Right ventricle myocardium superior (tissue), 1 donor: ENCODE results near the gene DOCK10. TPM values are rescaled to one million over a fixed set of nuclear protein-coding genes. Genes with fewer than 3 reads are reported as not detected.

ENCODE experiments used
- ATAC-seq: fragments of 200-7000 bp; cut with Tn5 transposase; one replicate; pipeline ENCODE4 v1.9.1; 2020; ENCODE audit warnings: mild to moderate bottlenecking; ENCODE audit not compliant: poor library complexity
- DNase-seq: peaks from one replicate; pipeline ENCODE4 v3.0.0-alpha.2; 2020
- intact Hi-C: fragments of 100-400 bp; cut with DNase I; formaldehyde crosslinking; loops from one replicate; pipeline ENCODE4 v1.11.2; 2022
- total RNA-seq: library from RNA; stranded (reverse); fragmentation: NEBNext Ultra II Directional; extraction: Animal tissue kit (Norgen Biotek cat#: 25700); gene quantifications from one replicate; pipeline ENCODE4 v1.2.1, GENCODE V29; 2021
- donor health status: DM: no; HTN: yes; CAD: no; lungs with severe emphysema.

The DOCK10 gene
- total RNA-seq, 1 donor from 2014 or later: 2.2 TPM

DNA sequence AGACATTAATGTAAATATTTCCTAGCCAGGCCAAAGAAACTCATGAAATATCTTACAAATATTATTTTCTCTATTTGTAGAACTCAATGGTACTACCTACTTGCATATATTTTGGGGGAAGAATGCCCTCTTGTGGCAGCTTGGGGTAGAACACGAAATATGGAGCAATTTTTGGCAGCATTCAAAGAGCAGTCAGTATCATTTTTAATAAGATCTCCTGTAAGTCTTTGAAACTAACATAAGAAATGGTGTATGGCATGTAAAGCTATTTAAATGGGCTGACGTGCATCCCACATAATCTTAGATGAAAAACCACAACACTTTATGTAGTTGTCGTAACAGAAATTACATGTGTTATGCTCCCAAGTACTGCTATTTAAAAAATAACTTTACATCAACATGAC, 263.8 kb downstream of the DOCK10 start:
- intact Hi-C loops: loop anchor here (5.0 to 10.0 kb wide), 2 partner anchors 124 to 421 kb away; no protein-coding TSS in a partner anchor
- ATAC-seq: no peak
- DNase-seq: no peak

GRCh38 chr2:224777559-224777930, 264.7 kb downstream of the DOCK10 start:
- intact Hi-C loops: loop anchor here (5.0 to 10.0 kb wide), 2 partner anchors 123 to 420 kb away; no protein-coding TSS in a partner anchor
- DNase-seq: no peak
- no peak for ATAC-seq

DNA sequence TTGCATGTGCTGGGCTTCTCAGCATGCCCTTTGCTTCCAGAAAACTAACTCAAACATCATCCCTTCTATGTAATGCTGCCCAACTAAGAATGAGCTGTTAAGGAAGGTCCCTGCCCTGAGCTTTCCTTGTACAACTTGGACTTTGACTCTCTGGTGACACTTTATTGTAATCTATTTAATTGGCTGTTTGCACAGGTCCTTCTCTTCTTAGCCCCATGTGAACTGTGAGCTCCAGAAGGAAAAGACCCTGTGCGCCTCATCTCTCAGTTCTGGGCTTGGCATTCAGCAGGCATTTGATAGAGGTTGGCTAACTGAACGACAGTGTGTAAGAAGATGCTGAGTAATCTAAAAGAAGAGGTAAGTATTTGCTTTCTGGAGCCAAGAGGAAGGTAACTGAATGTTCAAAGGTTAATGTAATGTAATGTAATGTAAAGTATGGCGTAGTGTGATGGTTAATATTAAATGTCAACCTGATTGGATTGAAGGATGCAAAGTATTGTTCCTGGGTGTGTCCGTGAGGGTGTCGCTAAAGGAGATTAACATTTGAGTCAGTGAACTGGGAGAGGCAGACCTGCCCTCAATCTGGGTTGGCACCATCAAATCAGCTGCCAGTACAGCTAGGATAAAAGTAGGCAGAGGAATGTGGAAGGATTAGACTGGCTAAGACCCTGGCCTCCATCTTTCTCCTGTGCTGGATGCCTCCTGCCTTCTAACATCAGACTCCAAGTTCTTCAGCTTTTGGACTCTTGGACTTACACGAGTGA, 265.3 kb downstream of the DOCK10 start:
- no peak for DNase-seq
- intact Hi-C loops: loop anchor here (5.0 to 10.0 kb wide), 2 partner anchors 122 to 420 kb away; no protein-coding TSS in a partner anchor
- no peak for ATAC-seq

- ATAC-seq (no peak), DNase-seq (no peak)
- intact Hi-C loops: loop anchor here (5.0 to 10.0 kb wide), 2 partner anchors 121 to 418 kb away; no protein-coding TSS in a partner anchor
Measured at GRCh38 chr2:224775647-224776046, 266.6 kb downstream of the DOCK10 start.

DNA sequence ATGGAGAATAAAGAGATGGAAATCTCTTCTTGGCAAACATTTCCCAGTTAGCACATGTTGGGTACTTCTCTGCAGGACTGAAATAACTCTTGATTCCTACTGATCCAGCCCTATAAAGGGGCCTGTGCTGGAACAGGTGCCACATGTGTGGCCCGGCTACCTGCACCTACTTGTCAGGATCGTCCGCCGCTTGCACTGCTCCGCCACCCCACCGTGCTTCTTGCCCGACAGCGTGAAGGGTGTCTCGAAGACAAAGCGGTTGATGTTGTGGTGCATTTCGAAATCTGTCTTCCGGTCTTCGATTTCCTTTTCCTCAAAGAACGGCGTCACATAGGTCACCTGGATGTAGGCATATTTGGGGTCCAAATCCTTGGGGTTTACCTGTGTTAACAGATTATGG, 267.5 kb downstream of the DOCK10 start:
- DNase-seq (no peak), ATAC-seq (no peak)
- intact Hi-C loops: loop anchor here (5.0 to 10.0 kb wide), 2 partner anchors 120 to 417 kb away; no protein-coding TSS in a partner anchor

GRCh38 chr2:224772494-224772893, 269.8 kb downstream of the DOCK10 start:
- DNase-seq (no peak), ATAC-seq (no peak)
- intact Hi-C loops: loop anchor here (10.0 kb wide), 1 partner anchor 118 kb away; no protein-coding TSS in a partner anchor

GRCh38 chr2:224769489-224769888, 272.8 kb downstream of the DOCK10 start:
- intact Hi-C loops: no loop called here
- no peak for DNase-seq
- no peak for ATAC-seq

DNA sequence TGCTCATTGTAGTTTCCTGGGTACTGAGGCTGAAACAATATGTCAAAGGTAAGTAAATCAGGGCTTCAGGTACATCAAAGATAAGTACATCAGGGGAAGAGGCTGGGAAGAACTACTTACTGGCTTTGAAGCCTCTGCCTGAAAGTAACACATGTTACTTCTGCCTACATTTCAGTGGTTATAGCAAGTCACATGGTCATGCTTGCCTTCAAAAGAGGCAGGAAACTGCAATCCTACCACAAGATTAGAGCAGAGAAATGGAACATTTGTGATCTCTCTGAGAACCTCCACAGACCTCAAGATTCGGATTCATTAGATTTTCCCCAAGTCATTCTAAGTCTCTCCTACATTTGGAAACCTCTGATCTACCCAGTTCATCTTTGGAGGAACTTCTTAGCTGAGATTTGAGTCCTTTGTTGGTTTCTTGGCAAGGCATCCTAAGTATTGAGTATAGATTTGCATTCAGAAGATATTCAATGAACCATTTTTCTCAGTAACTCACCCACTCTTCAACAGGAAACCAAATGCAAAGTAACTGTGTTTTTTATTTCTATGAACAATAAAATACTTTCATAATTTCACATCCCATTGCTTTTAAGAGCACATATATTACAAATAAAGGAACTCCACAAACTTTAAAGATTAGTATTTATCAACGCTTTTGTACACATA, 277.6 kb downstream of the DOCK10 start:
- no peak for ATAC-seq
- intact Hi-C loops: no loop called here
- no peak for DNase-seq

GRCh38 chr2:224757934-224758548, 284.2 kb downstream of the DOCK10 start:
- DNase-seq (no peak), ATAC-seq (no peak)
- intact Hi-C loops: no loop called here

GRCh38 chr2:224753743-224754540, 288.3 kb downstream of the DOCK10 start:
- DNase-seq (no peak), ATAC-seq (peak; percentile 83)
- intact Hi-C loops: no loop called here

GRCh38 chr2:224751996-224752698, 290.1 kb downstream of the DOCK10 start:
- no peak for DNase-seq
- no peak for ATAC-seq
- intact Hi-C loops: no loop called here

DNA sequence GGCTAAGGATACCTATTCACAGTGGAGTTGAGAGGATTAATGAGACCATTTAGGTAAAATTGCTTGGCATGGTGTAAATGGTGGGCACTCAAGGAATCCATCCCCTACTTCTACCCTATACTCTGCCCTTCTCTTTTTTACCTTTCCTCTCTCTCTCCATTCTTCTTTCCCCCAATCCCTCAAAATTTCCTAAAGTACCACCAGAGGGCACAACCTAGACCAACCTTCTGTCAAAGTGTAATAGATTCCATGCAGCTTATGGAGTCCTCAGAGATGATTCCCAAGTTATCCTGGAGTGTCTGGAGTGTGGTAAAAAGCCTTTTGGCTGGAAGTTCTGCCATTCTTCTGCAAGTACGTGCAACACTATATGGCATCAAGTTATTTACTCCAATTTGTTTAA, 293.1 kb downstream of the DOCK10 start:
- intact Hi-C loops: no loop called here
- ATAC-seq: no peak
- no peak for DNase-seq

GRCh38 chr2:224747765-224748164, 294.5 kb downstream of the DOCK10 start:
- peak; percentile 45 for DNase-seq
- intact Hi-C loops: no loop called here
- peak; percentile 55 for ATAC-seq

DNA sequence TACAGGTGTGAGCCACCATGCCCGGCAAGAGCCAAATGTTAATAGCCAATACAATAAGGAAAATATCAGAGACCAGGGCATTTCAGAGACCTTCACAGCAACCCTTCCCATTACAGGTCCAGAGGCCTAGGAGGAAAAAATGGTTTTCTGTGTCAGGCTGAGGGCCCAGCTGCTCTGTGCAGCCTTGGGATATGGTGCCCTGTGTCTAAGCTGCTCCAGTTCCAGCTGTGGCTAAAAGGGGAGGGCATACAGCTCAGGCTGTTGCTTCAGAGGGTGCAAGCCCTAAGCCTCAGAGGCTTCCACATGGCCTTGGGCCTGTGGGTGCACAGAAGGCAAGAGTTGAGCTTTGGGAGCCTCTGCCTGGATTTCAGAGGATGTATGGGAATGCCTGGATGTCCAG, 306.0 kb downstream of the DOCK10 start:
- ATAC-seq (no peak), DNase-seq (no peak)
- intact Hi-C loops: no loop called here

DNA sequence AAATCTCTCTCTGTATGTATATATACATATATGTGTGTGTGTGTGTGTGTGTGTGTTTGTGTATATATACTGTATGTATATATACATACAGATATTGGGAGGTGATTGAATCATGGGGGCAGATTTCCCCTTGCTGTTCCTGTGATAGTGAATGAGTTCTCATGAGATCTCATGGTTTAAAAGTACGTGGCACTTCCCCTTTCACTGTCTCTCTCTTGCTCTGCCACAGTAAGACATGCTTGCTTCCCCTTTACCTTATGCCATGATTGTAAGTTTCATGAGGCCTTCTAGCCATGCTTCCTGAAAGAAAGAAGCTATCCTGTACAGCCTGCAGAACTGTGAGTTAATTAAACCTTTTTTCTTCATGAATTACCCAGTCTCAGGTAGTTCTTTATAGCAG, 307.3 kb downstream of the DOCK10 start:
- DNase-seq: no peak
- intact Hi-C loops: no loop called here
- no peak for ATAC-seq

- intact Hi-C loops: no loop called here
- ATAC-seq (no peak), DNase-seq (no peak)
Measured at GRCh38 chr2:224731665-224732064, 310.6 kb downstream of the DOCK10 start.

- DNase-seq (no peak), ATAC-seq (no peak)
- intact Hi-C loops: no loop called here
Measured at GRCh38 chr2:224729435-224729834, 312.8 kb downstream of the DOCK10 start.

DNA sequence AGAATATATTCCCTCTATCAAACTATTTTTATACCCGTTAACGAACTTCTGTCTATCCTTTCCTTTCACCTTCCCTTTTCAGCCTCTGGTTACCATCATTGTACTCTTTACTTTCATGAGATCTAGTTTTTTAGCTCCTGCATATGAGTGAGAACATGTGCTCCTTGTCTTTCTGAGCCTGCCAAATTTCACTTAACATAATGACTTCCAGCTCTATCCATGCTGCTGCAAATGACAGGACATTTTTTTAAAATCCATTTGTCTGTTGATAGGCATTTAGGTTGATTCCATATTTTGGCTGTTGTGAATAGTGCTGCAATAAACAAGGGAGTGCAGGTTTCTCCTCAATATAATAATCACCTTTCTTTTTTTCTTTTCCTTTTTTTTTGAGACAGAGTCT, 317.9 kb downstream of the DOCK10 start:
- ATAC-seq (no peak), DNase-seq (no peak)
- intact Hi-C loops: no loop called here
